HepG2 (cell line): Measurements from ENCODE around the gene DAPK1. TPM values are rescaled to one million over a fixed set of nuclear protein-coding genes. Genes with fewer than 3 reads are reported as not detected.

Source experiments
- CAMTA2 ChIP-seq: sonication (generic); formaldehyde crosslinking; IDR thresholded peaks from 2 replicates; pipeline ENCODE4 v1.4.0; 2020; ENCODE audit warnings: mild to moderate bottlenecking, missing genetic modification reagents, borderline replicate concordance
- DMTF1 ChIP-seq: sonication (generic); formaldehyde crosslinking; IDR thresholded peaks from 2 replicates; pipeline ENCODE4 v1.4.0; 2020; ENCODE audit warnings: mild to moderate bottlenecking, missing genetic modification reagents
- DRAP1 ChIP-seq: IDR thresholded peaks from 2 replicates; pipeline ENCODE4 v1.6.1; 2016; ENCODE audit warnings: missing genetic modification reagents, missing compliant biosample characterization
- ETV5 ChIP-seq: IDR thresholded peaks from 2 replicates; pipeline ENCODE4 v1.6.1; 2018; ENCODE audit warnings: missing biosample characterization, missing genetic modification reagents, inconsistent platforms, borderline replicate concordance
- GLI4 ChIP-seq: sonication (generic); formaldehyde crosslinking; IDR thresholded peaks from 2 replicates; pipeline ENCODE4 v1.5.1; 2020; ENCODE audit warnings: missing genetic modification reagents, mild to moderate bottlenecking, moderate library complexity, borderline replicate concordance
- MIER2 ChIP-seq: IDR thresholded peaks from 2 replicates; pipeline ENCODE4 v1.6.1; 2016; ENCODE audit warnings: missing biosample characterization, missing genetic modification reagents
- MIXL1 ChIP-seq: IDR thresholded peaks from 2 replicates; pipeline ENCODE4 v1.6.1; 2016
- MTERF4 ChIP-seq: sonication (generic); formaldehyde crosslinking; IDR thresholded peaks from 2 replicates; pipeline ENCODE4 v1.8.0; 2023; ENCODE audit warnings: mild to moderate bottlenecking, missing genetic modification reagents
- NBN ChIP-seq: fragments of 450-650 bp; conservative IDR thresholded peaks from 2 replicates; pipeline ENCODE4 v1.6.1; 2017
- RFX5 ChIP-seq: IDR thresholded peaks from 2 replicates; pipeline ENCODE4 v1.6.1; 2011; ENCODE audit warnings: low read depth, low read length, improper control_type of control experiment
- SCMH1 ChIP-seq: sonication (generic); formaldehyde crosslinking; IDR thresholded peaks from 2 replicates; pipeline ENCODE4 v1.9.0; 2021; ENCODE audit warnings: missing genetic modification reagents, mild to moderate bottlenecking, borderline replicate concordance
- SMYD3 ChIP-seq: sonication (generic); formaldehyde crosslinking; IDR thresholded peaks from 2 replicates; pipeline ENCODE4 v1.8.1; 2023; ENCODE audit warnings: mild to moderate bottlenecking, missing genetic modification reagents
- SP4 ChIP-seq: sonication (generic); formaldehyde crosslinking; IDR thresholded peaks from 2 replicates; pipeline ENCODE4 v1.8.1; 2023; ENCODE audit warnings: mild to moderate bottlenecking, missing genetic modification reagents
- SSRP1 ChIP-seq: IDR thresholded peaks from 2 replicates; pipeline ENCODE4 v1.6.1; 2016; ENCODE audit warnings: control low read depth
- ZBTB10 ChIP-seq: sonication (generic); formaldehyde crosslinking; IDR thresholded peaks from 2 replicates; pipeline ENCODE4 v1.4.0; 2020; ENCODE audit warnings: missing genetic modification reagents, borderline replicate concordance
- ZFP41 ChIP-seq: sonication (generic); formaldehyde crosslinking; IDR thresholded peaks from 2 replicates; pipeline ENCODE4 v1.4.0; 2020; ENCODE audit warnings: mild to moderate bottlenecking, missing genetic modification reagents, borderline replicate concordance
- ZNF275 ChIP-seq: sonication (generic); formaldehyde crosslinking; IDR thresholded peaks from 2 replicates; pipeline ENCODE4 v1.8.0; 2022; ENCODE audit warnings: missing genetic modification reagents, mild to moderate bottlenecking, inconsistent platforms, borderline replicate concordance
- ZNF335 ChIP-seq: sonication (generic); formaldehyde crosslinking; IDR thresholded peaks from 2 replicates; pipeline ENCODE4 v1.4.0; 2020; ENCODE audit warnings: missing genetic modification reagents
- ZNF644 ChIP-seq: IDR thresholded peaks from 2 replicates; pipeline ENCODE4 v1.6.1; 2016; ENCODE audit warnings: low read depth
- ZNF704 ChIP-seq: sonication (generic); formaldehyde crosslinking; IDR thresholded peaks from 2 replicates; pipeline ENCODE4 v1.8.1; 2023; ENCODE audit warnings: mild to moderate bottlenecking, inconsistent platforms, moderate library complexity, missing genetic modification reagents, borderline replicate concordance
- ZNF713 ChIP-seq: sonication (generic); formaldehyde crosslinking; IDR thresholded peaks from 2 replicates; pipeline ENCODE4 v1.4.0; 2020; ENCODE audit warnings: mild to moderate bottlenecking, missing genetic modification reagents
- polyA plus RNA-seq, 8 experiments: library from polyadenylated mRNA; depleted of rRNA in 3 of 8; stranded (reverse) in 7 of 8; unstranded in 1 of 8; fragments of >200 nt; fragmentation: Illumina TruSeq in 4 of 8; extraction: Trizol in 4 of 8; gene quantifications; 2 replicates each; pipeline versions ENCODE4 v1.2.1 to v1.2.3, GENCODE V29; 2011 to 2016; ENCODE audit warnings: low read depth in 4 of 8, missing spikeins in 1 of 8, mixed read lengths in 1 of 8; ENCODE audit not compliant: insufficient read depth in 1 of 8
- total RNA-seq, 5 experiments: library from RNA; depleted of rRNA; stranded (reverse); fragments of >200 nt; fragmentation: Illumina TruSeq; extraction: Trizol; gene quantifications; 2 replicates each; pipeline ENCODE4 v1.2.3, GENCODE V29; 2016; ENCODE audit warnings: low read depth in 1 of 5

DAPK1 gene
- total and polyA plus RNA-seq, 2 of the 13 experiments (the other 11 are each of a cell fraction or from before 2014, with no cell fraction given) = 35.7 to 35.9 TPM

- no peak for TF ChIP-seq DMTF1
- TF ChIP-seq MIXL1 (CRISPR knock-in tag) = no peak
- TF ChIP-seq ZNF335 (CRISPR knock-in tag) = no peak
- 0 out of 2 replicates have a peak, but pooled peaks have one; percentile 54 for TF ChIP-seq ZNF275 (CRISPR knock-in tag)
- no peak for TF ChIP-seq CAMTA2 (CRISPR knock-in tag)
- no peak for TF ChIP-seq NBN
- TF ChIP-seq ETV5 = peak; percentile 12; the same call in 1 of the 2 replicates
- TF ChIP-seq ZNF644 = no peak
- TF ChIP-seq ZNF704 (CRISPR knock-in tag) = 0 out of 2 replicates have a peak, but pooled peaks have one; percentile 17
- no peak for TF ChIP-seq SCMH1 (CRISPR knock-in tag)
- no peak for TF ChIP-seq MIER2 (CRISPR knock-in tag)
- no peak for TF ChIP-seq SP4 (CRISPR knock-in tag)
- TF ChIP-seq ZFP41 (CRISPR knock-in tag) = no peak
- no peak for TF ChIP-seq DRAP1
- no peak for TF ChIP-seq SMYD3 (CRISPR knock-in tag)
- TF ChIP-seq RFX5 = no peak
- 0 out of 2 replicates have a peak, but pooled peaks have one; percentile 36 for TF ChIP-seq GLI4 (CRISPR knock-in tag)
- TF ChIP-seq ZBTB10 = 0 out of 2 replicates have a peak, but pooled peaks have one; percentile 17
- no peak for TF ChIP-seq ZNF713
- TF ChIP-seq MTERF4 (CRISPR knock-in tag) = no peak
- TF ChIP-seq SSRP1 (CRISPR knock-in tag) = no peak
Measured at GRCh38 chr9:87498046-87498810, 561 bp downstream of the DAPK1 start (continued).
